Erythroblast (primary cell): ENCODE data around the gene ADAM12.

Experiments
- DNase-seq, 2 experiments: peaks; one replicate each; lab custom pipeline; 2025; lab: John Stamatoyannopoulos, UW
- GATA1 ChIP-seq: IDR thresholded peaks from 2 replicates; pipeline ENCODE4 v1.6.1; 2011; ENCODE audit warnings: low read depth, mild to moderate bottlenecking, control low read depth, low read length, moderate library complexity
- POLR2A ChIP-seq: IDR thresholded peaks from 2 replicates; pipeline ENCODE4 v1.6.1; 2011; ENCODE audit warnings: mild to moderate bottlenecking, low read length

Gene ADAM12

GRCh38 chr10:126087796-126088505 lies 300.3 kb downstream of the ADAM12 start:
- TF ChIP-seq GATA1, result no peak
- TF ChIP-seq POLR2A, result no peak
- DNase-seq, result no peak

- DNase-seq, result no peak
Measured at GRCh38 chr10:126087153-126087680, 301.1 kb downstream of the ADAM12 start.

DNA sequence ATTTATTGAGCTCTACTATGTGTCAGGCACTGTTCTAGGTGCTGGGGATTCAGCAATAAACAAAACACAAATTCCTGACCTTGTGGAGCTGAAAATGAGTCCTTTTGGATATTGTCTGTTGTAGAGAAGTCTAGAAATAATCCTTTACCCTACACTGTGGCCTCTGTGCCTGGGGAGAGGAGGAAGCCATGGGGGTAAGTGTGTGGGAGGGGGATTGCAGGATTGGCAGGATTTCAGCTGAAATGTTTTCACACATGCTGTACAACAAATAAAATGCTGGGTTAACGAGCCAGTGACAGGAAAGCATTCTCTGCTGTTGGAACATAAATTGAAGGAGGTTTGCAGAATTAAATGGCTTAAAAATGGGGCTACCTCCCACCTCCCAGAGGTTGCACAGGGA lies 302.5 kb downstream of the ADAM12 start:
- DNase-seq, result no peak
- TF ChIP-seq POLR2A (no peak), GATA1 (no peak)

More at GRCh38 chr10:126087153-126087680, 301.1 kb downstream of the ADAM12 start:
- no peak for TF ChIP-seq GATA1
- TF ChIP-seq POLR2A, result no peak

DNA sequence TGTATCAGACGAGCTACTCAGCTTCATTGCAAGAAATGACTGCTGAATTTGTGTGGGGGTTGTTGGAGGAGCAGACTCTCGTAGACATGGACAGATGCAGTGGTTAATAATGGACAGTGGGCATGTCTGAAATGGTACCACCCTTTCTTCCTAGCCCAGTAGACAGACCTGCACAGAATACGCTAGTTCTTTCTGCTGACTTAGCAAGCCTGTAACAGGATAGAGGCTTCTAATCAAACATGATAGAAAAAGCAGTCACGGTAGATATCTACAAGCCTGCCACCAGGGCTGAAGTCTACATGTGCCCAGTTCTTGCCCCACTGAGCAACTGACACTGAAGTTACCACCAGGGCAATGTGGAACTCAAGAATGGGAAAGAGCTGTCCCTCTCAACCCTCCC lies 303.9 kb downstream of the ADAM12 start:
- no peak for DNase-seq
- TF ChIP-seq POLR2A (no peak), GATA1 (no peak)

GRCh38 chr10:126083009-126083408 lies 305.3 kb downstream of the ADAM12 start:
- TF ChIP-seq GATA1 (no peak), POLR2A (no peak)
- no peak for DNase-seq

DNA sequence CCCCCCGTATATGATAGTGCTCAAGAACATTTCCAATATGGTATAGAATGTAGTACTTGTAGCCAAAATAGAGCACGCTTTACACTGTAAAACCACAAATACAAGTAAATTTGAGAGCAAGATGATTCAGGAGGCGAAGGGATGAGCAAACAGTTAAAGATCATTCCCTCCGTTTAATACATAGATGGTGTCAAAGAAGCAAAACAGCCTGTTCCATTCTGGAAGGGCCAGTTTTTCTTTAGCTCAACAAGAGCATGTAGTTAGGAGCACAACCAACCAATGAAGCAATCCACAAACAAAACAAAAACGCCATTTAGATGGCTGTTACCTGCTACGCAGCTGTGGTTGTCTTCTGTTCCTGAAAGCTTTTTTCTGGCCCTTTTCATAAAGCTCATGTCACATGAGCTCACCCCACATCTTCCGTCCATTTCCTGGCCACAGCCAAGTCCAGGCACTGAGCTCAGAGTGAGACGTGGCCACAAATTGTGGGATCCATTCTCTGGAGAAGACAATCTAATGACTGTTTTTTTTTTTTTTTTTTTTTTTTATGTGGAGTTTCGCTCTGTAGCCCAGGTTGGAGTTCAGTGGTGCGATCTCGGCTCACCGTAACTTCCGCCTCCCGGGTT lies 306.3 kb downstream of the ADAM12 start:
- DNase-seq, result no peak
- no peak for TF ChIP-seq GATA1
- no peak for TF ChIP-seq POLR2A

DNA sequence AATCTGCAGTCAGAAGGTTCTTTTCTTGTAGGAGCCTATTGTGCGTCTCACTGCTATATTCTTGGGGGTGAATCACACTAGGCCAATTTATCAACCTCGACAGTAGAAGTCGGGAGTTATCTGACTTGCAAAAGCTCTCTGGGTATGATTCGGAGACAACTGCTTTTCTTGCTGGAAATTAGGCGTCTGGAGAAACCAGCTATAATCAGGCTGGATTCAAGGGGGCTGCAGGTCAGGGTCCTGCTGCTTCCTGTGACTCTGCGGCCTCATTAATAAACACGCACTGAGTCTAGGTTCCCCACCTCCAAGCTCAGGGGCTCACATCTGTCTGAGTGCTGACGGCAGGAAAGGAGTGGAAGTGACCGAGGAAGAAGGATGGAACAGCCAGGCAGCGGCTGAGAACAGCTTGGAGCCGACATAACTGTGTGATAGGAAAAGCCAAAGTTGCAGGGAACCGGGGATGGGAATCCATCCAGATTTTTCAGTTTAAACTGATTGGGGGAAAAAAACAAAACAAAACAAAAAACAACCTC lies 307.3 kb downstream of the ADAM12 start:
- DNase-seq, result no peak
- TF ChIP-seq POLR2A (no peak), GATA1 (no peak)

DNA sequence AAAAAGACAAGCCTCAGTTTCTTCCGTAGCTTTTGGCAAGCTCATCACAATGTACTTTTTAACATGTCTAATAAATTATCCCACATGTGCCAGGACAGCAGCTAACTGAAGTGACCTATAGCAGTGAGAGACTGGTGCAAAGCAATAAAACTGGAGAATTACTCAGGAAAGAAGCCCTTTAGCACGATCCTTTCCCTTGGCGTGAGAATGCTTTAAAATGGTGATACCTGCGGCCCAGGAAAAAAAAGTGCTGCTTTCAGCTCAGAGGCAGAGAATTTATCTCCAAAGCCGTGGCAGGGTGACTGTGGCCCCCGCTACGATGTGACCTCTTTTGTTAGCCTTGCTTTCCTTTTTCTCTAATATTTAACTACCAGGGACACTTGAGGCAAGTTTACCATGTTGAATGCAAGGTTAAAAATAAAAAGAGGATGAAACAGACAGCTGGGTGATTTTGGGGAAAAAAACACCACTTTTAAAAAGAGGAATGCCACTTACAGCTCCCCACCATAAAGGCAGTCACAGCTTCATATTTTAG lies 307.9 kb downstream of the ADAM12 start:
- DNase-seq, result no peak
- TF ChIP-seq GATA1, result no peak
- TF ChIP-seq POLR2A, result no peak

- no peak for DNase-seq
- TF ChIP-seq GATA1 (no peak), POLR2A (no peak)
Measured at GRCh38 chr10:126075009-126075408, 313.3 kb downstream of the ADAM12 start.

- TF ChIP-seq GATA1 (no peak), POLR2A (no peak)
- no peak for DNase-seq
Measured at GRCh38 chr10:126074291-126074690, 314.0 kb downstream of the ADAM12 start.

DNA sequence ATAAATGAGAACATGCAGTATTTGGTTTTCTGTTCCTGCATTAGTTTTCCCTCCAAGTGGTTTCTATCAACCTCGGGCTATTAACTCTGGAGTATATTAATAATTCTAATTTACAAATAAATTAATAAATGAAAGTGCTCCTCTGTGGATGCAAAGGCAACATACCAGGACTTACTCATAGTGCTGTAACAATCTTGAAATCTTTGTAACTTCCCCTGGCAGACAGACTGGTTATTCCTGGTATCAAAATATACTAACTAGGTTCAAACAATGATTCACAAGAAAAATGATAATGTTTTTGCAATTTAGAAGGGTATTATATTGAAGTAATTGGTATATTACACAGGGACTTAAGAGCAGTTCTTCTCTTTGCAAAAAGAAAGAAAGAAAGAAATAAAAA lies 314.7 kb downstream of the ADAM12 start:
- TF ChIP-seq POLR2A (no peak), GATA1 (no peak)
- DNase-seq, result no peak

- TF ChIP-seq POLR2A (no peak), GATA1 (no peak)
- DNase-seq, result no peak
Measured at GRCh38 chr10:126072622-126073021, 315.7 kb downstream of the ADAM12 start.

- TF ChIP-seq POLR2A (no peak), GATA1 (no peak)
- DNase-seq, result no peak
Measured at GRCh38 chr10:126070476-126071215, 317.6 kb downstream of the ADAM12 start.
